Caco-2 (cell line): ENCODE data around the gene PIAS3. TPM values are rescaled to one million over a fixed set of nuclear protein-coding genes. Genes with fewer than 3 reads are reported as not detected.

ENCODE experiments used
- BruUV-seq: library from RNA; stranded (reverse); fragments of 400-500 nt; replicated peaks from 2 replicates; lab custom pipeline; 2021; lab: Mats Ljungman, UMichigan
- CTCF ChIA-PET: fragments of 300-600 bp; sonication (Branson Sonifier 250); formaldehyde crosslinking; loops from one replicate; lab custom pipeline; 2022; ENCODE audit warnings: antibody characterized with exemption; lab: Charles Lee
- POLR2A ChIA-PET: fragments of 300-600 bp; sonication (Branson Sonifier 250); formaldehyde crosslinking; loops from one replicate; lab custom pipeline; 2022; ENCODE audit warnings: antibody characterized with exemption; lab: Charles Lee
- DNase-seq, 2 experiments: peaks; one replicate each; pipeline versions ENCODE4 v3.0.0 to v3.0.0-alpha.2; 2020 to 2022
- H3K27me3 ChIP-seq: replicated peaks from 2 replicates; pipeline ENCODE4 v1.6.0; 2011; ENCODE audit warnings: low read length; ENCODE audit not compliant: control insufficient read depth, insufficient read depth
- H3K36me3 ChIP-seq: 2 replicates; pipeline ENCODE4 v1.5.1; 2011; ENCODE audit warnings: low read length; ENCODE audit not compliant: control insufficient read depth, insufficient read depth
- H3K4me1 ChIP-seq: fragments of 250-450 bp; sonication (Bioruptor Pico); 2 replicates; pipeline ENCODE4 v1.5.1; 2020; ENCODE audit warnings: mild to moderate bottlenecking
- H3K4me3 ChIP-seq: 2 replicates; pipeline ENCODE4 v1.5.1; 2011; ENCODE audit warnings: low read depth, mild to moderate bottlenecking, control low read depth, low read length
- H3K9me3 ChIP-seq: fragments of 250-450 bp; sonication (Bioruptor Pico); 2 replicates; pipeline ENCODE4 v1.5.1; 2020; ENCODE audit warnings: mild to moderate bottlenecking, moderate library complexity
- H3K27ac Mint-ChIP-seq: one replicate; pipeline ENCODE4 v1.8.0; 2022; ENCODE audit warnings: mixed read lengths; ENCODE audit not compliant: unreplicated experiment
- H3K27me3 Mint-ChIP-seq: one replicate; pipeline ENCODE4 v1.8.0; 2022; ENCODE audit warnings: mixed read lengths; ENCODE audit not compliant: insufficient read depth, unreplicated experiment
- H3K36me3 Mint-ChIP-seq: one replicate; pipeline ENCODE4 v1.8.0; 2022; ENCODE audit warnings: mild to moderate bottlenecking, mixed read lengths; ENCODE audit not compliant: insufficient read depth, unreplicated experiment
- H3K4me1 Mint-ChIP-seq: one replicate; pipeline ENCODE4 v1.8.0; 2022; ENCODE audit warnings: low read depth, mixed read lengths; ENCODE audit not compliant: unreplicated experiment
- H3K4me3 Mint-ChIP-seq: one replicate; pipeline ENCODE4 v1.8.0; 2022; ENCODE audit warnings: mild to moderate bottlenecking, moderate library complexity, mixed read lengths; ENCODE audit not compliant: unreplicated experiment
- H3K9me3 Mint-ChIP-seq: one replicate; pipeline ENCODE4 v1.8.0; 2022; ENCODE audit warnings: mixed read lengths; ENCODE audit not compliant: unreplicated experiment
- intact Hi-C: fragments of 100-400 bp; cut with micrococcal nuclease; formaldehyde crosslinking; loops from one replicate; pipeline ENCODE4 v1.10.0; 2022; ENCODE audit not compliant: unreplicated experiment
- total RNA-seq: library from RNA; stranded (reverse); gene quantifications from 2 replicates; pipeline ENCODE4 v1.2.3, GENCODE V29; 2022
- TF ChIP-seq, protein P1 (sequence below), 2 experiments: fragments of 200-600 bp in 1 of 2; IDR thresholded peaks; 1 replicate in 1 of 2; 2 replicates in 1 of 2; pipeline versions ENCODE4 v1.5.1 to v1.8.0; 2011 to 2022; ENCODE audit warnings: antibody characterized with exemption in 1 of 2, control low read depth in 1 of 2, inconsistent platforms in 1 of 2, low read depth in 1 of 2, low read length in 1 of 2, mild to moderate bottlenecking in 1 of 2, moderate library complexity in 1 of 2; ENCODE audit not compliant: insufficient read depth in 1 of 2, severe bottlenecking in 1 of 2, unreplicated experiment in 1 of 2

PIAS3 gene
- total RNA-seq, 1 experiment from 2014 or later: 22.0 TPM

DNA sequence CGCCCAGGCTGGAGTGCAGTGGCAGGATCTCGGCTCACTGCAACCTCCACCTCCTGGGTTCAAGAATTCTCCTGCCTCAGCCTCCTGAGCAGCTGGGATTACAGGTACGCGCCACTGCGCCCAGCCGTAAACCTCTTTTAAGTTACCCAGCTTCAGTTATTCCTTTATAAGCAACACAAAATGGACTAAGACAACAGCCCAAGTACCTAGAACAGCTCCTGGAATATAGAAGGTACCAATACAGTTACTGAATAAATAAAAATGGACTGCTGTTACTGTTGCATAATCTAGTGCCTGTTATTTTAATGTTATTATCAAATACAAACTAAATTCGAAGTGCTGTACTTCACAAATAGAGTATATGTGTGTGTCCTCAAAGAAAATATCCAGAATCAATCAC lies 52.0 kb downstream of the PIAS3 start:
- DNase-seq: no peak
- ChIA-PET CTCF (no interaction called here), POLR2A (no interaction called here)
- no peaks in the 10 kb centered on the region for H3K9me3 Mint-ChIP-seq
- H3K4me1 Mint-ChIP-seq: peaks cover 6% of the 10 kb centered on the region
- H3K9me3 ChIP-seq: no peaks in the 10 kb centered on the region
- H3K4me3 Mint-ChIP-seq: no peak overlapping the region
- no peak overlapping the region for H3K4me3 ChIP-seq
- no peaks in the 10 kb centered on the region for H3K36me3 Mint-ChIP-seq
- no peak overlapping the region for H3K27ac Mint-ChIP-seq
- H3K27me3 ChIP-seq: no peaks in the 10 kb centered on the region
- no peaks in the 10 kb centered on the region for H3K4me1 ChIP-seq
- H3K36me3 ChIP-seq: no peaks in the 10 kb centered on the region
- TF ChIP-seq, protein P1, sequence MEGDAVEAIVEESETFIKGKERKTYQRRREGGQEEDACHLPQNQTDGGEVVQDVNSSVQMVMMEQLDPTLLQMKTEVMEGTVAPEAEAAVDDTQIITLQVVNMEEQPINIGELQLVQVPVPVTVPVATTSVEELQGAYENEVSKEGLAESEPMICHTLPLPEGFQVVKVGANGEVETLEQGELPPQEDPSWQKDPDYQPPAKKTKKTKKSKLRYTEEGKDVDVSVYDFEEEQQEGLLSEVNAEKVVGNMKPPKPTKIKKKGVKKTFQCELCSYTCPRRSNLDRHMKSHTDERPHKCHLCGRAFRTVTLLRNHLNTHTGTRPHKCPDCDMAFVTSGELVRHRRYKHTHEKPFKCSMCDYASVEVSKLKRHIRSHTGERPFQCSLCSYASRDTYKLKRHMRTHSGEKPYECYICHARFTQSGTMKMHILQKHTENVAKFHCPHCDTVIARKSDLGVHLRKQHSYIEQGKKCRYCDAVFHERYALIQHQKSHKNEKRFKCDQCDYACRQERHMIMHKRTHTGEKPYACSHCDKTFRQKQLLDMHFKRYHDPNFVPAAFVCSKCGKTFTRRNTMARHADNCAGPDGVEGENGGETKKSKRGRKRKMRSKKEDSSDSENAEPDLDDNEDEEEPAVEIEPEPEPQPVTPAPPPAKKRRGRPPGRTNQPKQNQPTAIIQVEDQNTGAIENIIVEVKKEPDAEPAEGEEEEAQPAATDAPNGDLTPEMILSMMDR (IDR thresholded peaks at IDR 0.05; ENCODE audit: insufficient read depth in 1 of 2, low read depth in 1 of 2, low read length in 1 of 2, severe bottlenecking in 1 of 2, unreplicated experiment in 1 of 2): no peak
- H3K27me3 Mint-ChIP-seq: no peaks in the 10 kb centered on the region
- intact Hi-C loops: no loop called here
- BruUV-seq: no TSS peak

DNA sequence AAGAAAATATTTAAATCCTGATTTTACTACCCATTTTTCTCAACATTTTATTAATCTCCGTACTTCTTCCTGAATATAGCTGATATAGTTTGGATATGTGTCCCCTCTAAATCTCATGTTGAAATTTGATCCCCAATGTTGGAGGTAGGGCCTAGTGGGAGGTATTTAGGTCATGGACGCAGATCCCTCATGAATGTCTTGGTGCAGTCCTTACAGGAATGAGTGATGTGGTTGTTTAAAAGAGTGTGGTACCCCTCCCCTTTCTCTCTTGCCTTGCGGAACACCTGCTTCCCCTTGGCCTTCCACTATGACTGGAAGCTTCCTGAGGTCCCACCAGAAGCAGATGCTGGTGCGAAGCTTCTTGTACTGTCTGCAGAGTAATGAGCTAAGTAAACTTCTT lies 52.5 kb downstream of the PIAS3 start:
- ChIA-PET CTCF (no interaction called here), POLR2A (no interaction called here)
- no TSS peak for BruUV-seq
- no peaks in the 10 kb centered on the region for H3K9me3 Mint-ChIP-seq
- H3K4me3 Mint-ChIP-seq: no peak overlapping the region
- TF ChIP-seq, protein P1 (IDR thresholded peaks at IDR 0.05; ENCODE audit: insufficient read depth in 1 of 2, low read depth in 1 of 2, low read length in 1 of 2, severe bottlenecking in 1 of 2, unreplicated experiment in 1 of 2): no peak
- no peaks in the 10 kb centered on the region for H3K4me1 ChIP-seq
- H3K27me3 ChIP-seq: no peaks in the 10 kb centered on the region
- no peaks in the 10 kb centered on the region for H3K27me3 Mint-ChIP-seq
- DNase-seq: no peak
- intact Hi-C loops: no loop called here
- no peaks in the 10 kb centered on the region for H3K9me3 ChIP-seq
- H3K36me3 Mint-ChIP-seq: no peaks in the 10 kb centered on the region
- H3K4me1 Mint-ChIP-seq: peaks cover 6% of the 10 kb centered on the region
- no peaks in the 10 kb centered on the region for H3K36me3 ChIP-seq
- no peak overlapping the region for H3K4me3 ChIP-seq
- no peak overlapping the region for H3K27ac Mint-ChIP-seq

- CTCF ChIA-PET: interaction anchor here (0.9 kb wide), 1 partner anchor 42 kb away, joined by 3 read pairs; no protein-coding TSS in a partner anchor
- Mint-ChIP-seq H3K4me3 (no peak overlapping the region), H3K27ac (no peak overlapping the region), H3K9me3 (no peaks in the 10 kb centered on the region), H3K27me3 (no peaks in the 10 kb centered on the region), H3K4me1 (peaks cover 6% of the 10 kb centered on the region), H3K36me3 (no peaks in the 10 kb centered on the region)
- POLR2A ChIA-PET: no interaction called here
- Histone ChIP-seq H3K4me1 (no peaks in the 10 kb centered on the region), H3K27me3 (no peaks in the 10 kb centered on the region), H3K9me3 (no peaks in the 10 kb centered on the region), H3K36me3 (no peaks in the 10 kb centered on the region), H3K4me3 (no peak overlapping the region)
- no peak for DNase-seq
- intact Hi-C loops: no loop called here
- TF ChIP-seq, protein P1 (IDR thresholded peaks at IDR 0.05; ENCODE audit: insufficient read depth in 1 of 2, low read depth in 1 of 2, low read length in 1 of 2, severe bottlenecking in 1 of 2, unreplicated experiment in 1 of 2): no peak
- BruUV-seq: no TSS peak
Measured at GRCh38 chr1:145805057-145805456, 53.8 kb downstream of the PIAS3 start.
